Small intestine (tissue), 7 donors: ENCODE results near the gene GRIN1. TPM values are rescaled to one million over a fixed set of nuclear protein-coding genes. Genes with fewer than 3 reads are reported as not detected.

Source experiments
- DNase-seq, 2 donors: peaks; one replicate each; pipeline versions ENCODE4 v3.0.0 to v3.0.0-alpha.2; 2013
- FAIRE-seq: peaks from 2 replicates; lab custom pipeline; 2012; peaks lifted over from hg19 to GRCh38; lab: Jason Lieb, UNC
- H3K27ac ChIP-seq, 3 donors: one replicate each; pipeline ENCODE4 v1.5.1; 2013; ENCODE audit warnings: low read length in 2 of 3, mild to moderate bottlenecking in 2 of 3, control low read depth in 1 of 3, inconsistent platforms in 1 of 3, low read depth in 1 of 3, moderate library complexity in 1 of 3
- H3K27me3 ChIP-seq, 3 donors: one replicate each; pipeline ENCODE4 v1.6.1; 2013; ENCODE audit warnings: low read length in 3 of 3, inconsistent platforms in 1 of 3; ENCODE audit not compliant: control insufficient read depth in 3 of 3, insufficient read depth in 3 of 3
- H3K36me3 ChIP-seq, 3 donors: one replicate each; pipeline ENCODE4 v1.6.1; 2013; ENCODE audit warnings: low read length in 3 of 3, inconsistent platforms in 1 of 3, low read depth in 1 of 3, mild to moderate bottlenecking in 1 of 3, moderate library complexity in 1 of 3; ENCODE audit not compliant: control insufficient read depth in 3 of 3, insufficient read depth in 2 of 3
- H3K4me1 ChIP-seq, 3 donors: one replicate each; pipeline ENCODE4 v1.6.1; 2013; ENCODE audit warnings: low read length in 2 of 3, inconsistent platforms in 1 of 3, low read depth in 1 of 3, mild to moderate bottlenecking in 1 of 3, moderate library complexity in 1 of 3; ENCODE audit not compliant: control insufficient read depth in 3 of 3, insufficient read depth in 2 of 3
- H3K4me3 ChIP-seq, 3 donors: one replicate each; pipeline ENCODE4 v1.5.1; 2013; ENCODE audit warnings: low read length in 3 of 3, control low read depth in 1 of 3, inconsistent platforms in 1 of 3, low read depth in 1 of 3, mild to moderate bottlenecking in 1 of 3, moderate library complexity in 1 of 3
- H3K9me3 ChIP-seq, 2 donors: one replicate each; pipeline ENCODE4 v1.6.1; 2013; ENCODE audit warnings: low read depth in 1 of 2, low read length in 1 of 2; ENCODE audit not compliant: control insufficient read depth in 2 of 2, insufficient read depth in 1 of 2
- WGBS, 3 donors: extraction: QIAGEN DNeasy Blood & Tissue Kit; methylation state at CpG; one replicate each; pipeline ENCODE4 v1.1.7; 2013; 5-methylcytosine and 5-hydroxymethylcytosine counted together
- polyA plus RNA-seq, 4 donors: library from polyadenylated mRNA; stranded (reverse) in 3 of 4; unstranded in 1 of 4; fragments of 200-250 nt in 3 of 4; fragments of 120-200 nt in 1 of 4; gene quantifications; one replicate each; pipeline versions ENCODE4 v1.2.1 to v1.2.3, GENCODE V29; 2013
- donor health status: healthy with polysubstance abuse.
- donor health status: control.
- donor health status: control.
- donor health status: Bipolar disorder and iron deficiency.
- donor health status: healthy.

Gene GRIN1
- polyA plus RNA-seq, 4 donors = 0.79 to 0.92 TPM; not detected in 2

DNA sequence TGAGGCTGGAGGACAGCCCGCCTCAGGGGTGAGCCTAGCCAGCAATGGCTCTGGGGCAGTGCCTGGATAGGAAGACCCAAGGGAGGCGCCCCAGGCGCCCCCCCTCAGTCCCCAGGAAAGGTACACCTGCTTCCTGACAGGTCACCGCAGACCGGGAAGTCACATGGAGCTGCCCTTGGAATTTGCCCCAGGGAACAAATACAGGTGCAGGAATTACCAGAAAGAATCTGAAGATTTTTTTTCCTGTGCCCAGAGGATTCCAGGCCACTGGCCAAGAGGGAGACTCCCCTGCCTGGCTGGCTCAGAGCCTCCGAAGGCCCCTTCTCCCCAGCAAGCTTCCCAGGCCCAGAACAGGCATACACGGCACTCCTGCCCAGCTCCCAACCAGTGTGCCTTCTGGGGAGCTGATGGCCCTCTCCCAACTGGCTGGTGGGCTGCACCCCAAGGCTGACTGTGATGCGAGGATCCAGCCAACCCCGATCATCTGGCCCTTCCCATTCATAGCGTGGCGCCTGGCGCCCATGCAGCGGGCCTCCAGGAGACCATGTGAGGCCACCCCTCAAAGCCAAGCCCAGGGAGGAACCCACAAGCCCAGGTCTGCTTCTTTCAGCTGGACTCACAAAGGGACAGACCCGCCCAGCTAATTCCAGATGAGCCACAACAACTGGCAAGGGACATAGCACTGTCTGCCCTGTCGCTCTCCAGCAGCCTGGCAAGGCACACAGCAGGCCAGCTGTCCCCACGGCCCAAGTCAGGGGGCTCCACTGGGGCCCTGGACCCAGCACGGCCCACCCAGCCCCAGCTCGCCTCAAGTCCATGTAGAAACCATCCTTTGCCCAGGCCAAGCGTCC is 59.3 kb downstream of the GRIN1 start:
- DNase-seq (peak; percentile 85 to 95), FAIRE-seq (no peak)
- no peaks in the 10 kb centered on the region for H3K9me3 ChIP-seq
- peaks cover 0 to 56% (median 0%) of the 10 kb centered on the region in 3 donors for H3K4me1 ChIP-seq
- peak overlapping the region; percentile 63 to 95 (median 82) for H3K4me3 ChIP-seq
- H3K36me3 ChIP-seq = peaks cover 0 to 49% (median 0%) of the 10 kb centered on the region in 3 donors
- no peaks in the 10 kb centered on the region for H3K27me3 ChIP-seq
- whole genome bisulfite sequencing, 3 donors = 10 to 63% (median 43%) methylated on average over 19 of the region's 19 CpGs
- peak overlapping the region; percentile 83 to 99 (median 94) for H3K27ac ChIP-seq

- H3K27me3 ChIP-seq = no peaks in the 10 kb centered on the region
- H3K36me3 ChIP-seq = peaks cover 0 to 43% (median 0%) of the 10 kb centered on the region in 3 donors
- DNase-seq (peak; percentile 29 to 54), FAIRE-seq (no peak)
- H3K4me1 ChIP-seq = peaks cover 0 to 61% (median 0%) of the 10 kb centered on the region in 3 donors
- 10 to 60% (median 54%) methylated on average over 11 of the region's 11 CpGs for WGBS, 3 donors
- no peaks in the 10 kb centered on the region for H3K9me3 ChIP-seq
- peak overlapping the region; percentile 63 to 95 (median 82) for H3K4me3 ChIP-seq
- H3K27ac ChIP-seq = peak overlapping the region; percentile 83 to 99 (median 94)
Observed at GRCh38 chr9:137198902-137199283, 59.9 kb downstream of the GRIN1 start.

GRCh38 chr9:137199411-137200121 is 60.6 kb downstream of the GRIN1 start:
- WGBS, 3 donors = 8 to 20% (median 13%) methylated on average over 29 to 51 of the region's 51 CpGs
- DNase-seq (peak in 1 of 2 donors; percentile 42), FAIRE-seq (no peak)
- peaks cover 0 to 67% (median 5%) of the 10 kb centered on the region in 3 donors for H3K4me1 ChIP-seq
- H3K27ac ChIP-seq = peak overlapping the region; percentile 83 to 99 (median 94)
- peak overlapping the region; percentile 63 to 95 (median 82) for H3K4me3 ChIP-seq
- no peaks in the 10 kb centered on the region for H3K27me3 ChIP-seq
- no peaks in the 10 kb centered on the region for H3K9me3 ChIP-seq
- H3K36me3 ChIP-seq = peaks cover 0 to 36% (median 0%) of the 10 kb centered on the region in 3 donors

DNA sequence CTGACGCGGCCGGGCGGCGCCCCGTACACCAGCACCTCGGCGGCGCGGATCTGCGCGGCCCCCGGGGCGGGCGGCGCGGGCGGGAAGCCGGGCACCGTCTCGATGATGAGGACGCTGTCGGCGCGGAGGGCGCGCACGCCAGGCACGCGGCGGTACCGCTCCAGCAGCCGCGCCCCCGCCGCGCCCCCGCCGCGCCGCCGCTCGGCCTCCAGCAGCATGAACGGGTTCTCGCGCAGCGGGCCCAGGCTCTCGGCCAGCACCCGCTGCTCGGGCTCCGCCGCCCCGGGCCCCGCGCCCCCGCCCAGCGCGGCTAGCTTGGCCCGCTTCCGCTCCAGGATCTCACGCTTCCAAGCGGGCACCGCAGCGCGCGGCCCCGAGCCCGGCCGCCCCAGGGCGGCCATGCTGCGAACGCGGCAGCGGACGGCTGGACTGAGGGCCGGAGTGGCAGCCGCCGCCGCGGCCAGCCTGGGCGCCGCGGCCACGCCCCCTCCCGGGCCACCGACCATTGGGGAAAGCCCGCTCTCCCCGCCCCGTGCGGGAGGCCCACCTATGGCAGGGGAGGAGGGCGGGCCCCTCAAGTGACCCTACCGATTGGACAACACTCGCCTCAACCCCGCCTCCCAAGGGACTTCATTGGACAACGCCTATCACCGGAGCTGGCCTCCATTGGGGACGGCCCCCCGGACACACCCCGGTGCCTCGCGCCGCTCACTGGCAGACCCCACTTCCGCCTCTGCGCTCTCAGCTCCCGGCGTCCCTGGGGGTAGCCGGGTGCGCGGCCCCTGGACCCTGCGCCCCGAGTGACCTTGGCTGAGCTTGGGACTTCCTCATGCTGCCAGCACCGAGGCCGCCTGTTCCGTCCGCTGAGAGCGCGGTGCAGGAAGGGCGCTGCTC is 61.6 kb downstream of the GRIN1 start, which contains the start of gene TPRN:
Gene TPRN (minus strand): TSS at position 431 of the 894 bp plus-strand sequence. CDS start 30 bp downstream, at position 401.
- no peaks in the 10 kb centered on the region for H3K27me3 ChIP-seq
- H3K4me3 ChIP-seq = peak within 1 kb of the TSS; percentile 66 to 95 (median 82)
- FAIRE-seq (no peak), DNase-seq (peak; percentile 99 to 100)
- 0 to 1% (median 1%) methylated on average over 47 to 118 of the region's 118 CpGs for WGBS, 3 donors
- H3K27ac ChIP-seq = peak within 1 kb of the TSS; percentile 83 to 99 (median 94)
- peaks cover 0 to 26% (median 0%) of the 10 kb centered on the region in 3 donors for H3K36me3 ChIP-seq
- H3K9me3 ChIP-seq = no peaks in the 10 kb centered on the region
- H3K4me1 ChIP-seq = peaks cover 0 to 60% (median 7%) of the 10 kb centered on the region in 3 donors

- Histone ChIP-seq H3K27me3 (no peaks in the 10 kb centered on the region), H3K36me3 (peaks cover 0 to 22% (median 0%) of the 10 kb centered on the region in 3 donors), H3K9me3 (no peaks in the 10 kb centered on the region), H3K4me1 (peaks cover 4 to 56% (median 10%) of the 10 kb centered on the region in 3 donors), H3K4me3 (peak overlapping the region; percentile 50 to 95 (median 66)), H3K27ac (peak overlapping the region; percentile 74 to 88 (median 78))
- 12 to 19% (median 17%) methylated on average over 23 of the region's 23 CpGs for WGBS, 3 donors
- no peak for FAIRE-seq
- no peak for DNase-seq
Observed at GRCh38 chr9:137201205-137201868, 62.4 kb downstream of the GRIN1 start.

DNA sequence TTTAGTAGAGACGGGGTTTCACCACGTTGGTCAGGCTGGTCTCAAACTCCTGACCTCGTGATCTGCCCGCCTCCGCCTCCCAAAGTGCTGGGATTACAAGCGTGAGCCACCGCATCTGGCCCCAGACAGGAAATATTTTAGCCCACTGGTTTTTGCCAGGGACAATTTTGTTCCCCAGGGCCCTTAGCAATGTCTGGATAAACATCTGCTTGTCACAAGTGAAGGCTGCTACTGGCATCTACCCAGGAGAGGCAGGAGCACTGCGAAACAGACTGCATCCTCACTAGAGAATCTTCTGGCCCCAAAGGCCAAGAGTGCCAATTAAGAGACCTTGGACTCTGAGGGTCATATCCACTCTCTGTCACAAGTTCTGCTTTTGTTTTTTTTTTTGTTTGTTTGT is 64.0 kb downstream of the GRIN1 start:
- no peak for DNase-seq
- 73 to 81% (median 74%) methylated on average over 8 of the region's 8 CpGs for WGBS, 3 donors
- no peak overlapping the region for H3K27ac ChIP-seq
- no peak overlapping the region for H3K4me3 ChIP-seq
- peaks cover 5 to 44% (median 13%) of the 10 kb centered on the region in 3 donors for H3K4me1 ChIP-seq
- peaks cover 0 to 19% (median 0%) of the 10 kb centered on the region in 3 donors for H3K36me3 ChIP-seq
- no peak for FAIRE-seq
- H3K27me3 ChIP-seq = no peaks in the 10 kb centered on the region
- H3K9me3 ChIP-seq = no peaks in the 10 kb centered on the region

- Histone ChIP-seq H3K27ac (peak overlapping the region; percentile 67 to 92 (median 92)), H3K4me3 (peak overlapping the region; percentile 87 to 95 (median 91)), H3K9me3 (no peaks in the 10 kb centered on the region), H3K36me3 (peaks cover 0 to 14% (median 0%) of the 10 kb centered on the region in 3 donors), H3K27me3 (no peaks in the 10 kb centered on the region), H3K4me1 (peaks cover 5 to 31% (median 13%) of the 10 kb centered on the region in 3 donors)
- FAIRE-seq (no peak), DNase-seq (no peak)
- WGBS, 3 donors = 2 to 14% (median 4%) methylated on average over 21 of the region's 21 CpGs
Observed at GRCh38 chr9:137204731-137205125, 65.8 kb downstream of the GRIN1 start.
